Aorta (tissue), 5 donors: Measurements from ENCODE around the gene IGF2R. TPM values are rescaled to one million over a fixed set of nuclear protein-coding genes. Genes with fewer than 3 reads are reported as not detected.

Experiments used
- ATAC-seq: fragments of 200-7000 bp; cut with Tn5 transposase; one replicate; pipeline ENCODE4 v1.9.1; 2022; ENCODE audit warnings: moderate library complexity; ENCODE audit not compliant: low FRiP score
- DNase-seq, 2 donors: peaks; one replicate each; pipeline ENCODE4 v3.0.0-alpha.2; 2020
- H3K27ac ChIP-seq, 2 donors: one replicate each; pipeline ENCODE4 v1.5.1; 2013; ENCODE audit warnings: low read length in 2 of 2, mild to moderate bottlenecking in 2 of 2, moderate library complexity in 2 of 2, control low read depth in 1 of 2, inconsistent platforms in 1 of 2, low read depth in 1 of 2
- H3K27me3 ChIP-seq, 2 donors: one replicate each; pipeline ENCODE4 v1.6.1; 2013; ENCODE audit warnings: control low read depth in 1 of 2, low read length in 1 of 2, mild to moderate bottlenecking in 1 of 2, moderate library complexity in 1 of 2; ENCODE audit not compliant: insufficient read depth in 2 of 2, control insufficient read depth in 1 of 2
- H3K36me3 ChIP-seq, 2 donors: one replicate each; pipeline ENCODE4 v1.6.1; 2013; ENCODE audit warnings: control low read depth in 1 of 2, low read length in 1 of 2, mild to moderate bottlenecking in 1 of 2; ENCODE audit not compliant: insufficient read depth in 2 of 2, control insufficient read depth in 1 of 2
- H3K4me1 ChIP-seq, 2 donors: one replicate each; pipeline ENCODE4 v1.6.1; 2013; ENCODE audit warnings: low read length in 2 of 2, control low read depth in 1 of 2, mild to moderate bottlenecking in 1 of 2, moderate library complexity in 1 of 2; ENCODE audit not compliant: insufficient read depth in 2 of 2, control insufficient read depth in 1 of 2
- H3K4me3 ChIP-seq, 2 donors: one replicate each; pipeline ENCODE4 v1.5.1; 2013; ENCODE audit warnings: low read length in 2 of 2, control low read depth in 1 of 2, mild to moderate bottlenecking in 1 of 2
- H3K9me3 ChIP-seq: one replicate; pipeline ENCODE4 v1.6.1; 2013; ENCODE audit warnings: mild to moderate bottlenecking, low read length; ENCODE audit not compliant: control insufficient read depth
- WGBS, 2 donors: extraction: QIAGEN DNeasy Blood & Tissue Kit; methylation state at CpG; one replicate each; pipeline ENCODE4 v1.1.7; 2013; 5-methylcytosine and 5-hydroxymethylcytosine counted together
- intact Hi-C, 2 donors: fragments of 100-400 bp; cut with DNase I; formaldehyde crosslinking; loops; one replicate each; pipeline versions ENCODE4 v1.14.2 to v1.15.0; 2022
- polyA plus RNA-seq, 2 donors: library from polyadenylated mRNA; stranded (reverse); fragments of 200-250 nt; gene quantifications; one replicate each; pipeline ENCODE4 v1.2.3, GENCODE V29; 2013
- total RNA-seq, 2 donors: library from RNA; stranded (reverse); fragmentation: NEBNext Ultra II Directional; extraction: Animal tissue kit (Norgen Biotek cat#: 25700); gene quantifications; one replicate each; pipeline ENCODE4 v1.2.1, GENCODE V29; 2021
- donor health status: healthy with polysubstance abuse.
- donor health status: Bipolar disorder and iron deficiency.
- donor health status: DM: no; HTN: no; CAD: no.
- donor health status: DM: no; HTN: no; CAD: no.
- donor health status: DM: yes; HTN: yes; CAD: no.

IGF2R gene
- total and polyA plus RNA-seq, 4 donors: 5.8 to 82.0 (median 54.6) TPM

GRCh38 chr6:160156842-160157241 is 188.0 kb downstream of the IGF2R start:
- 8 to 11% methylated on average over 1 of the region's 1 CpG for WGBS, 2 donors

GRCh38 chr6:160160450-160160849 is 191.6 kb downstream of the IGF2R start:
- Histone ChIP-seq H3K27ac (no peak overlapping the region), H3K4me1 (no peaks in the 10 kb centered on the region), H3K9me3 (no peaks in the 10 kb centered on the region), H3K4me3 (no peak overlapping the region), H3K27me3 (no peaks in the 10 kb centered on the region), H3K36me3 (no peaks in the 10 kb centered on the region)
- intact Hi-C loops: no loop called here
- 75 to 78% methylated on average over 6 of the region's 6 CpGs for WGBS, 2 donors
- no peak for DNase-seq
- no peak for ATAC-seq

More at GRCh38 chr6:160156842-160157241, 188.0 kb downstream of the IGF2R start:
- Histone ChIP-seq H3K4me3 (no peak overlapping the region), H3K27ac (no peak overlapping the region), H3K27me3 (no peaks in the 10 kb centered on the region), H3K9me3 (no peaks in the 10 kb centered on the region), H3K4me1 (no peaks in the 10 kb centered on the region), H3K36me3 (no peaks in the 10 kb centered on the region)
- DNase-seq (no peak), ATAC-seq (no peak)
- intact Hi-C loops: no loop called here

Other genes with a start within 250 kb of the IGF2R start
- gene WTAP, start 241.6 kb upstream of the IGF2R start, total RNA-seq: 10 to 100 TPM; 91.7 to 94.7 TPM
- 10 to 100 TPM; 67.7 to 83.8 TPM for gene WTAP, start 241.6 kb upstream of the IGF2R start, polyA plus RNA-seq
- gene ACAT2, start 207.0 kb upstream of the IGF2R start, total RNA-seq: 10 to 100 TPM; 16.5 to 21.4 TPM
- 10 to 100 TPM; 13.0 to 18.7 TPM for gene ACAT2, start 207.0 kb upstream of the IGF2R start, polyA plus RNA-seq
- 100 to 1,000 TPM; 110 to 146 TPM for gene TCP1, start 179.5 kb upstream of the IGF2R start, total RNA-seq
- 100 to 1,000 TPM; 105 to 116 TPM for gene TCP1, start 179.5 kb upstream of the IGF2R start, polyA plus RNA-seq
- gene MRPL18, start 178.6 kb upstream of the IGF2R start, total RNA-seq: 10 to 100 TPM; 38.8 to 54.8 TPM
- 10 to 100 TPM; 55.2 to 83.3 TPM for gene MRPL18, start 178.6 kb upstream of the IGF2R start, polyA plus RNA-seq
- under 1 TPM in 1 of 2 donors, not detected in 1; 0.26 TPM for gene PNLDC1, start 168.8 kb upstream of the IGF2R start, total RNA-seq
- under 1 TPM; 0.38 to 0.46 TPM for gene PNLDC1, start 168.8 kb upstream of the IGF2R start, polyA plus RNA-seq
- under 1 TPM in 1 of 2 donors, not detected in 1; 0.12 TPM for gene MAS1, start 78.1 kb upstream of the IGF2R start, total RNA-seq
- gene MAS1, start 78.1 kb upstream of the IGF2R start, polyA plus RNA-seq: not detected
- 1 to 10 TPM; 2.5 to 2.8 TPM for gene SLC22A1, start 152.7 kb downstream of the IGF2R start, total RNA-seq
- gene SLC22A1, start 152.7 kb downstream of the IGF2R start, polyA plus RNA-seq: 1 to 10 TPM in 1 of 2 donors, not detected in 1; 1.4 TPM